GM21528 (cell line): ENCODE data around the gene DCAF6.
"Not testable (repeated sequence)": the region's sequence is repeated elsewhere in the genome, so short reads cannot be mapped to it uniquely, and the experiment has no call there.

ENCODE experiments used
- ATAC-seq: cut with Tn5 transposase; IDR thresholded peaks from one replicate; pipeline ENCODE4 v1.9.1; 2021; ENCODE audit warnings: mild to moderate bottlenecking, moderate library complexity; ENCODE audit not compliant: unreplicated experiment, low FRiP score

The DCAF6 gene

GRCh38 chr1:167923324-167924056 is 13.0 kb upstream of the DCAF6 start:
- no peak for ATAC-seq

- ATAC-seq = no peak
Measured at GRCh38 chr1:167924102-167924501, 12.4 kb upstream of the DCAF6 start.

DNA sequence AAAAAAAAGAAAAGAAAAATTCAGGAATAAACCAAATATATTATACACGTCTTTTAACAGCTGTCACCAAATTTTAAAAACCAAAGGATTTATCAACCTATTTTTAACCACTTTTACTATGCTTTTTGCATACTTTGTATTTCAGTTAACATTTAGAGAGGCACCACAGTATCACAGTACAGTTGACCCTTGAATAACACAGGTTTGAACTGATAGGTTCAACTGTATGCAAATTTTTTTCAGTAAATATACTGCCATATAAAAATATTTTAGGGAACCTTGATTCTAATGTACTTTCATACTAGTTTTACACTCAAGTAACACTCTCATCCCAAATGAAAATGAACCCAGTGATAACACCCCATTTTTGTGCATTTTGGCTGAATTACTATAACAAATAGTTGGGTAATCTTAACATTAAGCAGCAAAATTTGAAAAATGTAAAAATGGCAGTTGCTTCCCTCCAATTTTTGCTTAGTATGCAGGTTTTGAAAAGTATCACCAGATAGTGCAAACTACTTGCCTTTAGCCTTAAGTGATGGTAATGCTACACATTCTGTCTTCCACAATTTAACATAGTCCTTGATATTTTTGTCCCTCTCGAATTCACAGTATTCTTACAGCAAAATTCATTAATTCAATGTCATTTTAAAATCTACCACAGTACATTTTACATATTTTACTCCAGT is 11.8 kb upstream of the DCAF6 start:
- no peak for ATAC-seq

DNA sequence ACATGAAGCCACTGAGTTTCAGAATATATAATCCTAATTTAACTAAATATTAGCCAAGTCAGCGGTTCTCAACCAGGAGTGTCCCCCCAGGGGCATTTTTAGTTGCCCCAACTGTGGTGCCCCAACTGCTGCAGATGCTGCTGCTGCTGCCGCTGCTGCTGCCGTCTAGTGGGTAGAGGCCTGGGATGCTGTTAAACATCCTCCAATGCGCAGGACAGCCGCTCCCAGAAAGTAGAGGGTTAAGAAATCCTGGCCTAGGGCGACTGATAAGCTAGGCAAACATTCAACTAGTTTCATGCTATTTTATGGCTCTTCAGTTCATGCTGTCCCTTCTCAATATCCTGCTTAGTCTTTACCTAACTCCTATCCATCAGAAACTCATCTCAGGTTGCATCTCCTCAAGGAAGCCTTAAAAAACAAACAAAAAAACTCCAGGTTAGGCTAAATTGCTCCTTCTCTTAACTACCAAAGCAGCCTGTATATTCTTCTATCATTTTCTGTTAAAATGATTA is 9.9 kb upstream of the DCAF6 start:
- ATAC-seq = no peak

- no peak for ATAC-seq
Measured at GRCh38 chr1:167927046-167927754, 9.3 kb upstream of the DCAF6 start.

DNA sequence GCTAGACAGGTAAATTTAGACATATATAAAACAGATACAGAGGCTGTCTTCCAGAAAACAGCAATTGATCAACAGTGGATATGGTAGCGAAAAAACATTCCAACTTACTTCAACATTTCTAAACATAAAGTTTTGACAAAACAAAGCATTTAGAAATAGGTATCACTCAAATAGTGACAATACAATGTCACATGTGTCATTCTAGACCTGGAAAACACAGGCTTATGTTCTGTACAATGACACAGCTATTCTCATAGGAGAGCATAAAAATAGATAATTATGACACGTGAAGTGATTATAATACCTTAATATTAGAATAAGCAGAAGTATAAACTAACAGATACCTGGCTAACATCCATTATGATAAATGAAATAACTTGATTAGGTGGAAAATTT is 8.0 kb upstream of the DCAF6 start:
- ATAC-seq = no peak

GRCh38 chr1:167928919-167929318 is 7.6 kb upstream of the DCAF6 start:
- not testable (repeated sequence) for ATAC-seq

GRCh38 chr1:167929725-167930124 is 6.8 kb upstream of the DCAF6 start:
- ATAC-seq = no peak

DNA sequence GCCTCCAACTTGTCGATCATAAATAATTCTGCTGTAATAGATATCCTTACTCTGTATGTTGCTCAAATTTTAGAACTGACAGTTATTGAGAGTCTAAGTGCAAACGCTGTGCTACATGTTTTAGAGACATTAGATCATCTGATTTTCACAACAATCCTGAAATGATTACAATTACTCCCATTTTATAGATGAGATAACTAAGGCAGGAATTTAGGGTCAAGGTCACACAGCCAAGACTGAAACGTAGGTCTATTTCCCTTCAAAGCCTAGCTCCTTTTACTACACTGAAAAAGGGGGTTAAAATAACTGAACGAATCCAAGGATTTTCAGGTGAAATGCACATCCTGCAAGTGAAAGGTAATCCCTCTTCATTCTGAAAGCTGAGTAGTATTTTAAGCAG is 2.7 kb upstream of the DCAF6 start:
- no peak for ATAC-seq

DNA sequence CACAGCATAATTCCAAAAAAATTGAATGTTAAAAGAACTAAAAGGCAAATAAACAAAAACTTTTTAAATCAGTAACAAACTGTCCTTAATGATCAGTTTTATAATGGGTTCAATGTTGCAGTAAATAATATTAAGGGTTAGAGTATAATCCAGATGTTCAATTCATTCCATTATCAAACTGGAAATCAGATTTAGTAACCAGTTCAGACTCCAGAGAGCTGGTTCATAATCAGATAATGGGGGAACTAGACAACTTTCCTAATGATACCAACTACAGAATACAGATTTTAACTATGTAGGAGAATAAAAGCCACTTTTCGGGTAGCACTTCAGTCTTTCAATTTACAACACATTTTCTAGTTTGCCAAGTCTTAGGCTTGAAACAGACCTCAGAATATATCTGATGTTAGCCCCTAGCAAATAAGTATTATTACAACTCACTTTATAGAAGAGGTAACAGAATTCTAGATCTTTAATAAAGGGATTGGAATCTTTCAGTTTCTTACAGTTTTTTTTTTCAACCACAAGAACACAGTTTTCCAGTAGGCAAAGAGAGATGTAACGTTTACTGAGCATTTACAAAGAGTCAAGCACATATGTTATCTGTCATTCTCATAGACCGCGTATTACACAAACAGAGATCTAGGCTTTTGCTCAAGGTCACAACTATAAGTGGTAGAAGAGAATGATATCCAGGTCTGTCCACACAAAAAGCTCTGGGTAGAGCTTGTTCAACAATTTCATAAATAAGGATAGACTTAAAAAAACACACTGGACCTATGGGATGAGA is 1.9 kb upstream of the DCAF6 start:
- ATAC-seq = no peak

DNA sequence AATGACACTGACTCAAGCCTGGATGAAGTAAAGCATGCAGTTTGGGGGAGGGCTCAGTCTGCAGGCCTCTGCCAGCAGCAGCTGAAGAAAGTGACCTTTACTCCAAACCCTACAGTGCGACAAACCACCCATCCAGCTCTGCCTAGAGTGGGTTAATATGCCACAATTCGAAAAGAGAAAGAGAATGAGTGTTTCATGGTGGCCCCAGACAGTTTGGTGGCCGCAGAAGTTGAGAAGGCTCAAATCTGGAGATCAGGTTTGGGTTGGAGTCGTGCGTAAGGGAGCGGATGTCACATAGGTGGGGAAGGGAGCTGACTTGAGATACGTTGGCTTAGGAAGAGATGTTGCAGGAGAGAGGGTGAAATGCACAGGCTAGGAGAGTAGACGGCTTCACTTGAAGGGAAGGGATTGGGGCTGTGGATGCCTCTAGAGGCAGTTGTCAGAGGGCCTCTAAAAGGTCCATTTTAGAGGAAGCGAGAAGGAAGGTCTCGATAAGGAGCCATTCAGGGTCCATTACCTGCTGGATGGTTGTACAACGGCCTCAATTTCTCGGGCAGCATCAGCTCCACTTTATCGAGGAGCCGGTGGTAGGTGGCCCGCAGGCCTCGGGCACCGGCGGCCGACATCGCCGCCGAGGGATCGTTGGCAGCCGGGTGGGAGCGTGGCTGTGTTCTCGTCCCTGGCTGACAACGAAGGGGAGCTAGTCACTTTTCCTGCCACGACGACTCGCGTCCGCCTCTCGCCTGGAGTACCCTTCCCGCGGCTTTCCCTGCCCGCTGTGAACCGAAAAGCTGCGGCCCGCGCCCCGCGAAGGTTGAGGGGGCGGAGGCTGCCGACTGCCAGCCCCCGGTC is 1.0 kb upstream of the DCAF6 start:
- ATAC-seq = peak; percentile 15

DNA sequence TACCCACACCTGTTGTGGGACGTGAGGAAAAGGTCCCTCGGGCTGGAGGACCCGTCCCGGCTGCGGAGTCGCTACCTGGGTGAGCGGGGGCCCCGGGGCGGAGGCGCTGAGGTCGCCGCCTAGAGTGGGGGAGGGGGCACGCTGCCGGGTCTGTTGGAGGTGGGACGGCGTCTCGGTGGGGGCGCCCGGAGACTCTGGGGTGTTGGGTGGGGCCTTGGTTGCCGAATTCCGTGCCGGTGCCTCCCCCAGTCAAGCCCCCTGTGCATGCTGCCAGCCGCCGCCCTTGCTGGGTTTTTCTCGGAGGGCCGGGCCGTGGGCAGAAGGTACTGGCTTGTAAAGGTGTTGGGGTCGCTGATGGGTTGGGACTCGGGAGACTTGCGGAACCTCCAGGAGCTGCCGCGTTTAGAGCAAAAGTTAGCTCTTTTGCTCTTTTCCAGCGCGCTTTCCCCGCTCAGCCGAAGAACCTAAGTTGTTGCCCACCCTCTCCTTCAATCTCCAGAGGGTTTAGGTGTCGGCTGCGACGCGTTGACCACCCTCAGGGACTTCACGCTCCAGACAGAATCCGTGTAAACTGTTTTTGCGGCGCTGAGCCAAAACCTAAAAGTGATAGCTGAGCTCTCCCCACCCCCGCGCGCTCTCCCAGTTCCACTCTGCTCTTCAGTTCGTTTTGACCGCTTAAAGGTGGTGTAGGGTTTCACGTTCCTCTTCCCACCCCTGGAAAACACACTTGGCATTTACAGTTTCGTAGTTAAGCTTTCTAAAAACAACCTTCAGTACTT is 636 bp downstream of the DCAF6 start, which contains the start of gene MPC2:
Gene MPC2 (minus strand): TSS at position 143 of the 779 bp plus-strand sequence. CDS start 1,231 bp downstream, outside the sequence.
- peak; percentile 8 for ATAC-seq

GRCh38 chr1:167937709-167938010 is 1.2 kb downstream of the DCAF6 start:
- no peak for ATAC-seq

- ATAC-seq = no peak
Measured at GRCh38 chr1:167938080-167938636, 1.7 kb downstream of the DCAF6 start.

GRCh38 chr1:167940264-167940663 is 3.8 kb downstream of the DCAF6 start:
- no peak for ATAC-seq

GRCh38 chr1:167943541-167943940 is 7.1 kb downstream of the DCAF6 start:
- ATAC-seq = no peak

DNA sequence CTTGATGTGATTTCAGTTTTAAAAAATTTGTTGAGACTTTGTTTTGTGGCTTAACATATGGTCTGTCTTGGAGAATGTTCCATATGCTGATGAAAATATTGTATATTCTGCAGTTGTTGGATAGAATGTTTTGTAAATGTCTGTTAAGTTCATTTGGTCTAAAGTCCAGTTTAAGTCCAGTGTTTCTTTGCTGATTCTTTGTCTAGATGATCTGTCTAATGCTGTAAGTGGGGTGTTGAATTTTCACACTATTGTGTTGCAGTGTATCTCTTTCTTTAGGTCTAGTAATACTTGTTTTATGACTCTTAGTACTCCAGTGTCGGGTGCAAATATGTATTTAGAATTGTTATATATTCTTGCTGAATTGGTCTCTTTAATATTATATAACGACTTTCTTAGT is 11.2 kb downstream of the DCAF6 start:
- no peak for ATAC-seq

GRCh38 chr1:167949785-167950184 is 13.3 kb downstream of the DCAF6 start:
- no peak for ATAC-seq

- ATAC-seq = no peak
Measured at GRCh38 chr1:167950569-167950968, 14.1 kb downstream of the DCAF6 start.
